ENCODE data around the gene FCAMR.

Gene FCAMR, protein sequence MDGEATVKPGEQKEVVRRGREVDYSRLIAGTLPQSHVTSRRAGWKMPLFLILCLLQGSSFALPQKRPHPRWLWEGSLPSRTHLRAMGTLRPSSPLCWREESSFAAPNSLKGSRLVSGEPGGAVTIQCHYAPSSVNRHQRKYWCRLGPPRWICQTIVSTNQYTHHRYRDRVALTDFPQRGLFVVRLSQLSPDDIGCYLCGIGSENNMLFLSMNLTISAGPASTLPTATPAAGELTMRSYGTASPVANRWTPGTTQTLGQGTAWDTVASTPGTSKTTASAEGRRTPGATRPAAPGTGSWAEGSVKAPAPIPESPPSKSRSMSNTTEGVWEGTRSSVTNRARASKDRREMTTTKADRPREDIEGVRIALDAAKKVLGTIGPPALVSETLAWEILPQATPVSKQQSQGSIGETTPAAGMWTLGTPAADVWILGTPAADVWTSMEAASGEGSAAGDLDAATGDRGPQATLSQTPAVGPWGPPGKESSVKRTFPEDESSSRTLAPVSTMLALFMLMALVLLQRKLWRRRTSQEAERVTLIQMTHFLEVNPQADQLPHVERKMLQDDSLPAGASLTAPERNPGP

DNA sequence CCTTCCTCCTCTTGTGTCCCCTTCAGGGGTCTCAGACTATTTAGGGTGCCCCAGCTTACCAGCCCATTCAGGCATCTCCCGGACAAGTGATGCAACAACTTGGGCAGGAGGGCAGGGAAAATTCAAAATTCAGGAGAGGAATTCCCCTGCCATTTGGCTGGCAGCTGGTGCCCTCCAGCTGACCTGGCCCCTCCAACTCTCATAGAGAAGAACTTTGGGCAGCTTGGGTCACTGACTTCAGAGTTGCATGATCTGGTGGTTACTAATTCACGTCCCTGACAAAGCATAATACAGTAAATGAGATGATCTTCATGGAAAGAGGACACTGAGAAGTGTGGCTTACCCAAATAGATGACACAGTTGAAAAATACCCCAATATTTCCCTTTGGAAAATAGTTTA is at the start of gene FCAMR:
Gene FCAMR, minus strand, starts transcription at position 15 of the 400 bp plus-strand sequence. CDS start 335 bp downstream, outside the sequence.
- Mint-ChIP-seq H3K9me3 (no peaks in the 10 kb centered on the region), H3K27me3 (ENCODE audit: low read depth) (peaks cover 51% of the 10 kb centered on the region), H3K4me3 (no peak within 1 kb of the TSS), H3K27ac (no peak within 1 kb of the TSS), H3K36me3 (ENCODE audit: low read depth) (no peaks in the 10 kb centered on the region), H3K4me1 (ENCODE audit: low read depth) (peaks cover 23% of the 10 kb centered on the region)

DNA sequence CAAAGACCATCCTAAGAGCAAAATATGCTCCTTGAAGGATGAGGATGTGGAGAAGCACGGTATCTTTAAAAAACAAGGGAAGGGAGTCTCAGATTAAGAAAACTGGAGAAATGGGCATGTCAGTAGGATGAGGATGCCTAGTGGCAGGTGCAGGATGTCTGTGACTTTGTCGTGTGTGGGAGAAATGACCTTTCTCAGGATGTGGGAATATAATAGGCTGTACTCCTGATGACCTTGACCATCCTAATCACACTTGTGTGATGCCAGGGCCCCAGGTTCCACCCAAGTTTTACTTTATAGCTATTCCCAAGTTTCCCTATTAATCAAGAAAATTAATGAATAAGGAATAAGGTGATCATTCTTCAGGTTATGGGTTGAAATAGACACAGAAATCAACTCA is 49.4 kb upstream of the FCAMR start:
- Mint-ChIP-seq H3K27ac (no peak overlapping the region), H3K4me3 (no peak overlapping the region), H3K4me1 (ENCODE audit: low read depth) (peaks cover 2% of the 10 kb centered on the region), H3K36me3 (ENCODE audit: low read depth) (no peaks in the 10 kb centered on the region), H3K9me3 (no peaks in the 10 kb centered on the region), H3K27me3 (ENCODE audit: low read depth) (peaks cover 24% of the 10 kb centered on the region)

- peaks cover 2% of the 10 kb centered on the region for H3K4me1 Mint-ChIP-seq (ENCODE audit: low read depth)
Measured at GRCh38 chr1:207019161-207019560, 48.9 kb upstream of the FCAMR start.

GRCh38 chr1:207018707-207019106 is 48.4 kb upstream of the FCAMR start:
- no peaks in the 10 kb centered on the region for H3K9me3 Mint-ChIP-seq

More at GRCh38 chr1:207019161-207019560, 48.9 kb upstream of the FCAMR start:
- Mint-ChIP-seq H3K27ac (no peak overlapping the region), H3K4me3 (no peak overlapping the region), H3K9me3 (no peaks in the 10 kb centered on the region), H3K36me3 (ENCODE audit: low read depth) (no peaks in the 10 kb centered on the region), H3K27me3 (ENCODE audit: low read depth) (peaks cover 29% of the 10 kb centered on the region)

DNA sequence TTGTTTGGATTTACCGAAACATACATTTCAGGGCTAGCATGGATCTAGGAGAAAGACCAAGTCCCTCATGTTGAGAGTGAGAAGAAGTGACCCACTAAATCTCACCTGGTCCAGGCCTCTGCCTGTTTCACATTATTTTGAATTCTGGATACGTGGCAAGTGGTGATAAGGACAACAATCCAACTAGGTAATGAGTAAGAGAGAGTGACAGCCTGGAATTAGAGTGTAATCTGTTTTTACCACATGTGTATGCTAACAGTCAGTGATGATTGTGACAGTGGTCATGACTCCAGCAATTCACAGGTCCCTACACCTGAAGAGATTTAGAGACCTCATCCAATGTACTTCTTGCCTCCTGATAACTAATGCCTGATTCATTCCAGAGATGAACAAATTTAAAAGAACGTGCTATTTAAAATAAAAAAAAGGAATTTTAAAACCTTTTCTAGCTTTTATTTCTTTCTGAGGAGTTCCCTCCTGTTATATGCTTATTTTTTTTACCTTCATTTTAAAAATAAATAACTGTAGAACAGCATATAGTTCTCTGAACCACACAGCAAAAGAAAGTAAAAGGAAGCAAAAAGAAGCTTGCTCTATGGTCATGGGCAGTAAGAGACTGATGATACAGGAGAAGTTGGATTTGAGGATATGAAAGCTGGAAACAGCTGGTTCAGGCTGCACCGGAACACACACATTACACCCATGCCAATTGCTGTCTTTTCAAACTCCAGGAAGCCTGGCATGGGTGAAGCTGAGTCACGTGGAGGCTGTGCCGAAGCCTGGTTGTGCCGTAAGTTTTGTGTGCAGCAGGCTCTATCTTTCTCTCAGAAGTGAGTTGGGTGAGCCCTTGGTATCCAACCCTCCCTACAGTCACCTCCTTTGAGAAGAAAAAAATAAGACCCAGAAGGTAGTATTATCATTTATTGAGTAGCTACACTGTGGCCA is 47.6 kb upstream of the FCAMR start:
- Mint-ChIP-seq H3K27ac (no peak overlapping the region), H3K4me1 (ENCODE audit: low read depth) (peaks cover 2% of the 10 kb centered on the region), H3K36me3 (ENCODE audit: low read depth) (no peaks in the 10 kb centered on the region), H3K4me3 (no peak overlapping the region), H3K9me3 (no peaks in the 10 kb centered on the region), H3K27me3 (ENCODE audit: low read depth) (peaks cover 40% of the 10 kb centered on the region)

More at GRCh38 chr1:207018707-207019106, 48.4 kb upstream of the FCAMR start:
- H3K36me3 Mint-ChIP-seq (ENCODE audit: low read depth): no peaks in the 10 kb centered on the region
- H3K4me3 Mint-ChIP-seq: no peak overlapping the region
- peaks cover 2% of the 10 kb centered on the region for H3K4me1 Mint-ChIP-seq (ENCODE audit: low read depth)
- H3K27me3 Mint-ChIP-seq (ENCODE audit: low read depth): peaks cover 33% of the 10 kb centered on the region
- H3K27ac Mint-ChIP-seq: no peak overlapping the region

- Mint-ChIP-seq H3K27me3 (ENCODE audit: low read depth) (peaks cover 58% of the 10 kb centered on the region), H3K4me1 (ENCODE audit: low read depth) (peaks cover 2% of the 10 kb centered on the region), H3K27ac (no peak overlapping the region), H3K4me3 (no peak overlapping the region), H3K36me3 (ENCODE audit: low read depth) (no peaks in the 10 kb centered on the region), H3K9me3 (no peaks in the 10 kb centered on the region)
Measured at GRCh38 chr1:207015791-207016190, 45.5 kb upstream of the FCAMR start.

- Mint-ChIP-seq H3K36me3 (ENCODE audit: low read depth) (no peaks in the 10 kb centered on the region), H3K27me3 (ENCODE audit: low read depth) (peaks cover 64% of the 10 kb centered on the region), H3K27ac (no peak overlapping the region), H3K9me3 (no peaks in the 10 kb centered on the region), H3K4me1 (ENCODE audit: low read depth) (peaks cover 2% of the 10 kb centered on the region), H3K4me3 (no peak overlapping the region)
Measured at GRCh38 chr1:207014728-207015127, 44.5 kb upstream of the FCAMR start.

DNA sequence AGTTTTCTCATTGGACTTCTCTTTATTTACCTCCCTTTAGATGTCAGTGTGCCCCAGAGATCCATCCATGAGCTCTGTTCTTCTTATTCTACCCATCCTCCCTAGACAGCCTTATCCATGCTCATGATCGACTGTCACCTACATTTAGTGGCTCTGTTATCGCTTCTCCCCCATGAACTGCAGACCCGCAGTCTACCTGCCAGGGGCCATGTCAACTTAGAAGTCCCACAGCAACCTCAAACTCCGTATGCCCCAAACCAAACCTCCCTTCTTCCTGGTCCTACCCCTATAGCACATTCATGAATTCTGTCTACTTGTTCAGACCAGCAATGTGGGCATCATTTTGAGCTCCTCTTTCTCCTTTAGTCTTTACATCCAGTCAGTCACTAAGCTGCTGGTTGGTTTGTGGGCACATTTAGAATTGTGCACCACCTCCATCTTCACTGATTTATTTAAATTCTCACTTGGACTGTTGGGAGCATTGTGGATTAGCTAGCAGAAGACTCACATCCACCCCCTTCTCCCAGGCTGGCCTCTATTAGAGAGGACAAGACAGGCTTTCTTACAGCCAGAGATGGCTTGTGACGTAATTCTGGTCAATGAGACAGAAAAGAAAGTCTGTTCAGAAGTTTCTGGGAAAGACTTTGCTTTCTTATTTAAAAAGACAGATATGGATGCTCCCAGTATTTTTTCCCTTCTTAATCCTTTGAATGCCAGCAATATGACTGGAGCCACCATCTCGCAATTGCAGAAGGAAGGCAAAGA is 43.2 kb upstream of the FCAMR start:
- Mint-ChIP-seq H3K27ac (no peak overlapping the region), H3K4me3 (no peak overlapping the region), H3K9me3 (no peaks in the 10 kb centered on the region), H3K27me3 (ENCODE audit: low read depth) (peaks cover 60% of the 10 kb centered on the region), H3K4me1 (ENCODE audit: low read depth) (peaks cover 2% of the 10 kb centered on the region), H3K36me3 (ENCODE audit: low read depth) (no peaks in the 10 kb centered on the region)

DNA sequence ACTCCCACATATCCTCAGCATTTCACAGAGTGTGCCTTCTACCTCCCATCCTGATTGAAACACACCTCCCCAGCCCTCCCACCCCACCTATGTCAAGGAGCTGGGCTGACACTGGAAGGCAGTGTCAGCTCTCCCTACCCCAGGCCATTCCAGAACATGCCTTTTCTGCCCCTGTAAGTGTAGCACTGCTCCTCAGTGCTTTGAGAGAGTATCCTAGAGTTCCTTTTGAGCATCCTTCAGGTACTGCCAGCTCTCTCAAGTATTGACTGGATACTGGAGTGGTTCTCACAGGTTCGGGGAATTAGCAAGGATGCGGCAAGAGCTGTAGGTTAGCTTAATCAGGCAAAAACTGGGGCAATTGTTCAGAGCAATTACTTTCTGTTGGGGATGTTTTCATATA is 40.5 kb upstream of the FCAMR start:
- Mint-ChIP-seq H3K4me3 (no peak overlapping the region), H3K4me1 (ENCODE audit: low read depth) (no peaks in the 10 kb centered on the region), H3K27ac (no peak overlapping the region), H3K36me3 (ENCODE audit: low read depth) (no peaks in the 10 kb centered on the region), H3K9me3 (no peaks in the 10 kb centered on the region), H3K27me3 (ENCODE audit: low read depth) (peaks cover 69% of the 10 kb centered on the region)

DNA sequence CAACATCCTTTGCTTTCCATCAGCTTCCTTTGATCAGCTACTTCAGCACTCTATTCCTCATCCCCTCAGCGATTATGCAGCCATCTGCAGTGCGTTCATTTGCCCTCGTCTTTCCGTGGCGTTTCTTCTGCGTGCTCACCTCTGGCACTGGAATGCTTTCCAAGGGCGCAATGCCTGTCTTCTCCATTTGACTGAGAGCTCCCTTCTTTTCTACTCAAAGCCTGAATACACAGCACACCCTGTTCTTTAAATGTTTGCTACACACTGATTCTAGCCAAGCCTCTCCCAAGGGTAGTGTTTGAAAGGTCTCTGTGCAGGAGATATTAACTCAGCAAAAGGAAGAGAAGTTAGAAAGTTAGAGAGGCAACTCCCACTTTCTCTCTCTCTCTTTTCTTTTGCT is 39.7 kb upstream of the FCAMR start:
- H3K4me3 Mint-ChIP-seq: no peak overlapping the region

DNA sequence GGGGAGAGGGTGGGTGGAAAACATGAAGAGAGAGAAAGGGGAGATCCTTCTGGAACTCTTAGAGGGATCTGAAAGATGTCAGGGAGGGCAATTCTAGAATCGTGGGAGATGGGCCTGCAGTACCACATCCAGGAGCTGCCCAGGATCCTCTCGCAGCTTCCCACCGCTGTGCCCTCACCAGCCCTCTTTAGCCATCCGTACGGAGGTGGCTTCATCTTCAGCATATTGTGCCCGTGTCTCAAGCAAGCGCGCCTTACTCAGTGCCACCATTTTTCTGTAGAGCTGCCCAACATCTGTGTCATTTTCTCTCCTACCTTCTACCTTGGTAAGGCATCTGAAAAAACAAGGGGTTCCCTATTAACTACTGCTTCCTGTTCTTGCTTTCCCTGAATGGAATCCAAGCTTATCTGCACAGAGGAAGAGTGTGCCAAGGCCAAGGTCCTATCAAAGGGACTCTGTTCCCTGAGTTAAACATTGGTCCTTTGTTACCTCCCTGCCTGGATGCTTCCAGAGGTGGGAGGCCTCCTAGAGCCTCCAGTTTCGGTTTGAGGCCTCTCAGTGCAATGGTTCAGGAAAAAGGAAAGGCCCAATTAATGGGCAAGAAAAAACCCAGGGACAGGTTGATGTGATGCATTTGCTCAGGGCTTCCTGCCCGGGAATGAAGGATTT is 39.1 kb upstream of the FCAMR start:
- no peak overlapping the region for H3K4me3 Mint-ChIP-seq
- no peak overlapping the region for H3K27ac Mint-ChIP-seq
- no peaks in the 10 kb centered on the region for H3K36me3 Mint-ChIP-seq (ENCODE audit: low read depth)
- H3K9me3 Mint-ChIP-seq: no peaks in the 10 kb centered on the region
- peaks cover 66% of the 10 kb centered on the region for H3K27me3 Mint-ChIP-seq (ENCODE audit: low read depth)
- no peaks in the 10 kb centered on the region for H3K4me1 Mint-ChIP-seq (ENCODE audit: low read depth)

More for the DNA sequence above, 39.7 kb upstream of the FCAMR start:
- H3K9me3 Mint-ChIP-seq: no peaks in the 10 kb centered on the region
- H3K4me1 Mint-ChIP-seq (ENCODE audit: low read depth): no peaks in the 10 kb centered on the region
- H3K27me3 Mint-ChIP-seq (ENCODE audit: low read depth): peaks cover 70% of the 10 kb centered on the region
- H3K27ac Mint-ChIP-seq: no peak overlapping the region
- H3K36me3 Mint-ChIP-seq (ENCODE audit: low read depth): no peaks in the 10 kb centered on the region

DNA sequence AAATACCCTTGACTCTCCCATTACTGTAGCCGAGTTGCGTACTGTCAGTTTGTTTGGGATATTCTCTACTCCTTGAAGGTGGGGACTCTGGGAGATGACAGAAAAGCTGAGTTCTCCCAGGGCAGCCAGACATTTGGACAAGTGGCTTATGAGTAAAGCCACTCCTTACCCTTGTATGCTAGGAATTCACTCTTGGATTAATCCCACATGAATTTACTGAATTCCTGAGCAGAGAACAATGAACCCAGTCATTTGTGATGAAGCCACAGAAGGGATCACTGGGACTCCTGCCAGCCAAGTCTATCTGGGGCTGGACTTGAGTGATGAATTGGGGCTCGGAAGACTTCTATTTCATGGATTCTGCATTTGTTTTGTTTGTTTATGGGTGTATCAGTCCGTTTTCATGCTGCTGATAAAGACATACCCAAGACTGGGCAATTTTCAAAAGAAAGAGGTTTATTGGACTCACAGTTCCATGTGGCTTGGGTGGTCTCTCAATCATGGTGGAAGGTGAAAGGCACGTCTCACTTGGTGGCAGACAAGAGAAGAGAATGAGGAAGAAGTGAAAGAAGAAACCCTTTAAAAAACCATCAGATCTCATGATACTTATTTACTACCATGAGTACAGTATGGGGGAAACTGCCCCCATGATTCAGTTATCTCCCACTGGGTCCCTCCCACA is 37.2 kb upstream of the FCAMR start:
- Mint-ChIP-seq H3K27ac (no peak overlapping the region), H3K27me3 (ENCODE audit: low read depth) (peaks cover 50% of the 10 kb centered on the region), H3K4me1 (ENCODE audit: low read depth) (no peaks in the 10 kb centered on the region), H3K9me3 (no peaks in the 10 kb centered on the region), H3K36me3 (ENCODE audit: low read depth) (no peaks in the 10 kb centered on the region), H3K4me3 (no peak overlapping the region)

DNA sequence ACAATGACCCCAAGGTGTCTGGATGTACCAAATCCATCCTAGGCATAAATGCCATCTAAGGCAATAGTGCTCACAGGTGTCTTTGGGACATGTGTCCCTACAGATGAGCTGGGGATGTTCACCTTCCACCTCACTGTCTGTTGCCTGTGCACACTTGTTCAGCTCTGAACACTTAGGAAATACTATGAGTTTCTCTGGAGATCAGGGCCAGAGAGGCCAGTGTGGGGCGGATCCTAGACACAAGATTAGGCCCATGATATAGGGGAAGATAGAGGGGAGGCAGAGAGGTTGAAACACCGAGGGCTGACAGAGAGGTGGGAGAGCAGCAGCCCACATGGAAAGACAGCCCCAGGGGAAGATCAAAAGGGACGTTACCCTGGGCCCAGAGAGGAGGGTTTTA is 36.7 kb upstream of the FCAMR start:
- H3K36me3 Mint-ChIP-seq (ENCODE audit: low read depth): no peaks in the 10 kb centered on the region
- H3K4me3 Mint-ChIP-seq: no peak overlapping the region
- H3K27me3 Mint-ChIP-seq (ENCODE audit: low read depth): peaks cover 44% of the 10 kb centered on the region
- no peaks in the 10 kb centered on the region for H3K9me3 Mint-ChIP-seq
- no peaks in the 10 kb centered on the region for H3K4me1 Mint-ChIP-seq (ENCODE audit: low read depth)
- H3K27ac Mint-ChIP-seq: no peak overlapping the region

All from T-helper 1 cell treated with Interleukin-12 subunit alpha and Interleukin-12 subunit beta and Interleukin-4 antibody, amounts not matched to agents 30 μg/mL and 1 μg/mL, for 36 hours (primary cell).